ENCODE measurements around the gene ZMYND11. TPM values are rescaled to one million over a fixed set of nuclear protein-coding genes. Genes with fewer than 3 reads are reported as not detected.

The ZMYND11 gene
- total and polyA plus RNA-seq, 2 of the 13 experiments (the other 11 are each of a cell fraction or from before 2014, with no cell fraction given) = 17.5 to 38.7 TPM

DNA sequence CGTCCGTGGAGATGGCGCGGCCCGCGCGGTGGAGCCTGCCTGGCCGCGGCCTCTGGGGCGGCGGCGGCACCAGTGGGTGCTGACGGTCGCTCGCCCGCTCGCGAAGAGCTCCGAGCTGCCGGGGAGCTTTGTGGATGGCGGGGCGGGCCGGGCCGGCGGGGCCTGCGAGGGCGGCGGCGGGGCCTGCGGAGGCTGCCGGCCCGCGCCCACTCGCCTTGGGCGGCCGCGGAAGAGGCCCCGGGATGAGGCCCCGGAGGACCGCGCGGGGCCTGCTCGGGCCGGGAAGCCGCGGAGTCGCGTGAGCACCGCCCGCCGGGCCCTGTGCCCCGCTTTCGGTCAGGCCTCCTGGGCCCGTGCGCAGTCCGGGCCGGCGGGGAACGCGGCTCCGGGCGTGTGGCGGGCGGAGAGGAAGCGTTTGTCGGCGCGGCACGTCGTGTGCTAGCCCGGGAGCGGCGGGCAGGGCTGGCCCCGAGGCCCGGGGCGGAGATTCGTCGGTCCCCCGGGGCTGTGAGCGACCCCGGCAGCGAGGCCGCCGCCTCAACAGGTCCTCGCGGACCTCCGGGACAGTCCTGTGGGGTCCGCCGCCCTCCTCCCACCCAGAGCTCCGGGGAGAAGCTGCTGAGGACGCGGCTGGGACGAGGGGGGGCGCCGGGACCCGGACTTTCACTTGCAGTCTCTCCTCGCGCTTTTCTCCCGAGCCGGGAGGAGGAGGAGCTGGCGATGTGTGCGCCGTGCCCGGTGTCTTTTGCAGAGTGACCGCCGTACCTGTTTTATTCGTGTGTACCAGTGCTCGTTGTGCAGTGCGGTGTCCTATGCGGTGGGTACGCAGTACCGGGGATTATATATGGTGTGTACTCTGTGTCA, 578 bp downstream of the ZMYND11 start (continued):
- TF ChIP-seq ZBTB10 (CRISPR knock-in tag; IDR thresholded peaks at IDR 0.05; ENCODE audit: borderline replicate concordance) (0 out of 2 replicates have a peak, but pooled peaks have one; percentile 49), ZNF460 (CRISPR knock-in tag; IDR thresholded peaks at IDR 0.05; ENCODE audit: borderline replicate concordance) (no peak), DMAP1 (CRISPR knock-in tag; IDR thresholded peaks at IDR 0.05) (peak; percentile 46; the same call in 1 of the 2 replicates), HES4 (CRISPR knock-in tag; IDR thresholded peaks at IDR 0.05; ENCODE audit: borderline replicate concordance) (0 out of 2 replicates have a peak, but pooled peaks have one; percentile 28), WIZ (CRISPR knock-in tag; IDR thresholded peaks at IDR 0.05) (no peak), ZNF335 (CRISPR knock-in tag; IDR thresholded peaks at IDR 0.05) (no peak), ZNF782 (CRISPR knock-in tag; IDR thresholded peaks at IDR 0.05; ENCODE audit: borderline replicate concordance) (0 out of 2 replicates have a peak, but pooled peaks have one; percentile 18), KLF6 (CRISPR knock-in tag; IDR thresholded peaks at IDR 0.05) (no peak), NCOA1 (CRISPR knock-in tag; IDR thresholded peaks at IDR 0.05) (0 out of 2 replicates have a peak, but pooled peaks have one; percentile 56), UBTF (CRISPR knock-in tag; IDR thresholded peaks at IDR 0.05) (peak; percentile 99), ZNF547 (CRISPR knock-in tag; IDR thresholded peaks at IDR 0.05) (peak; percentile 27; the same call in 1 of the 2 replicates), NFYC (CRISPR knock-in tag; IDR thresholded peaks at IDR 0.05) (no peak), POLR2AphosphoS5 (IDR thresholded peaks at IDR 0.05; ENCODE audit: low read depth, low read length) (peak; percentile 44), SRF (IDR thresholded peaks at IDR 0.05; ENCODE audit: low read depth, low read length) (no peak), ZNF510 (CRISPR knock-in tag; IDR thresholded peaks at IDR 0.05; ENCODE audit: low read depth) (0 out of 2 replicates have a peak, but pooled peaks have one; percentile 51), ZNF264 (CRISPR knock-in tag; IDR thresholded peaks at IDR 0.05) (0 out of 2 replicates have a peak, but pooled peaks have one; percentile 31), ARNT2 (CRISPR knock-in tag; IDR thresholded peaks at IDR 0.05; ENCODE audit: low read depth) (peak; percentile 63), ZBTB7A (CRISPR knock-in tag; IDR thresholded peaks at IDR 0.05) (no peak), ZNF292 (CRISPR knock-in tag; IDR thresholded peaks at IDR 0.05; ENCODE audit: borderline replicate concordance, low read depth) (0 out of 2 replicates have a peak, but pooled peaks have one; percentile 13)
- TF ChIP-seq, protein P1, sequence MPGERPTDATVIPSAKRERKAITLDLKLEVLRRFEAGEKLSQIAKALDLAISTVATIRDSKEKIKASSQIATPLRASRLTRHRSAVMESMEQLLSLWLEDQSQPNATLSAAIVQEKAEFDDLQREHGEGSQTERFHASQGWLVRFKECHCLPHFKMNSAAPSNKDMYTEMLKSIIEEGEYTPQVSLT (CRISPR knock-in tag; IDR thresholded peaks at IDR 0.05; ENCODE audit: borderline replicate concordance, low read depth) = no peak
- TF ChIP-seq, protein P2, sequence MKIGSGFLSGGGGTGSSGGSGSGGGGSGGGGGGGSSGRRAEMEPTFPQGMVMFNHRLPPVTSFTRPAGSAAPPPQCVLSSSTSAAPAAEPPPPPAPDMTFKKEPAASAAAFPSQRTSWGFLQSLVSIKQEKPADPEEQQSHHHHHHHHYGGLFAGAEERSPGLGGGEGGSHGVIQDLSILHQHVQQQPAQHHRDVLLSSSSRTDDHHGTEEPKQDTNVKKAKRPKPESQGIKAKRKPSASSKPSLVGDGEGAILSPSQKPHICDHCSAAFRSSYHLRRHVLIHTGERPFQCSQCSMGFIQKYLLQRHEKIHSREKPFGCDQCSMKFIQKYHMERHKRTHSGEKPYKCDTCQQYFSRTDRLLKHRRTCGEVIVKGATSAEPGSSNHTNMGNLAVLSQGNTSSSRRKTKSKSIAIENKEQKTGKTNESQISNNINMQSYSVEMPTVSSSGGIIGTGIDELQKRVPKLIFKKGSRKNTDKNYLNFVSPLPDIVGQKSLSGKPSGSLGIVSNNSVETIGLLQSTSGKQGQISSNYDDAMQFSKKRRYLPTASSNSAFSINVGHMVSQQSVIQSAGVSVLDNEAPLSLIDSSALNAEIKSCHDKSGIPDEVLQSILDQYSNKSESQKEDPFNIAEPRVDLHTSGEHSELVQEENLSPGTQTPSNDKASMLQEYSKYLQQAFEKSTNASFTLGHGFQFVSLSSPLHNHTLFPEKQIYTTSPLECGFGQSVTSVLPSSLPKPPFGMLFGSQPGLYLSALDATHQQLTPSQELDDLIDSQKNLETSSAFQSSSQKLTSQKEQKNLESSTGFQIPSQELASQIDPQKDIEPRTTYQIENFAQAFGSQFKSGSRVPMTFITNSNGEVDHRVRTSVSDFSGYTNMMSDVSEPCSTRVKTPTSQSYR (CRISPR knock-in tag; IDR thresholded peaks at IDR 0.05; ENCODE audit: borderline replicate concordance) = 0 out of 2 replicates have a peak, but pooled peaks have one; percentile 10

All from HepG2 (cell line).